T-helper 2 cell treated with Interferon-gamma antibody and Interleukin-4, amounts not matched to agents 100 ng/mL and 5 ng/mL, for 36 hours (primary cell): ENCODE measurements around the gene MYLK4. TPM values are rescaled to one million over a fixed set of nuclear protein-coding genes. Genes with fewer than 3 reads are reported as not detected.

Source experiments
- intact Hi-C: fragments of 100-400 bp; cut with micrococcal nuclease; formaldehyde crosslinking; loops from one replicate; pipeline ENCODE4 v1.15.1; 2023
- total RNA-seq: library from RNA; stranded (reverse); gene quantifications from 2 replicates; pipeline ENCODE4 v1.2.3, GENCODE V29; 2022

Gene MYLK4
- total RNA-seq, 1 donor from 2014 or later = 0.30 TPM

DNA sequence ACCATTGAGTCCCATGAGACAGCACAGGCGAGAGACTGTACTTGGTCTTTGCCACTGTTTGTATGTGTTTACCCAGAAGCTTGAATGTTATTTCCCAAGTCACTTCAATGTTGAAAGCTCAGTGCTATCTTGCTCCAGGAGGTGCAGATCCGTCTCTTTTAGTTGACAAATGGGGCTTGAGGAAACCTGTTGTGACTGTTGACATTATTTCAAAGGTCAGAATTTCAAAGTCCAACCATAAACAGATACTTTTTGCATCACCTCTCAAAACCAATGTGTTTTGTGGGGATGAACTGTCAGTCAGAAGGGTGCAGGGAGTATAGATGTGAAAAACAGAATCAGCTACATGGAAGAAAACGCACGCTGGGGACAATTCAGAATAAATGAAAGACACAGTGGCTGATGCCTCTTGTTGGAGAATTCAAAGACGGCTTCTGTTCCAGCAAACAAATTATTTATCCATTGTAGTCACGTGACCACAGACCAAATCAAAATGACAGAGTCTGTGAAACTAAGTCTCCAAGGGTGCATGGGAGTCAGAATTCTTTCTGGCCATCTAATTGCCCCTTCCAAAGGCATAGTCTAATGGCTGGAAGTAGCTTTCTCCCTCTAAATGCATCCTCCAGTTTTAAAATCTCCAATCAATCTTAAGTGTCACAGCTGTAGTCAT, 83.7 kb downstream of the MYLK4 start:
- intact Hi-C loops = no loop called here

DNA sequence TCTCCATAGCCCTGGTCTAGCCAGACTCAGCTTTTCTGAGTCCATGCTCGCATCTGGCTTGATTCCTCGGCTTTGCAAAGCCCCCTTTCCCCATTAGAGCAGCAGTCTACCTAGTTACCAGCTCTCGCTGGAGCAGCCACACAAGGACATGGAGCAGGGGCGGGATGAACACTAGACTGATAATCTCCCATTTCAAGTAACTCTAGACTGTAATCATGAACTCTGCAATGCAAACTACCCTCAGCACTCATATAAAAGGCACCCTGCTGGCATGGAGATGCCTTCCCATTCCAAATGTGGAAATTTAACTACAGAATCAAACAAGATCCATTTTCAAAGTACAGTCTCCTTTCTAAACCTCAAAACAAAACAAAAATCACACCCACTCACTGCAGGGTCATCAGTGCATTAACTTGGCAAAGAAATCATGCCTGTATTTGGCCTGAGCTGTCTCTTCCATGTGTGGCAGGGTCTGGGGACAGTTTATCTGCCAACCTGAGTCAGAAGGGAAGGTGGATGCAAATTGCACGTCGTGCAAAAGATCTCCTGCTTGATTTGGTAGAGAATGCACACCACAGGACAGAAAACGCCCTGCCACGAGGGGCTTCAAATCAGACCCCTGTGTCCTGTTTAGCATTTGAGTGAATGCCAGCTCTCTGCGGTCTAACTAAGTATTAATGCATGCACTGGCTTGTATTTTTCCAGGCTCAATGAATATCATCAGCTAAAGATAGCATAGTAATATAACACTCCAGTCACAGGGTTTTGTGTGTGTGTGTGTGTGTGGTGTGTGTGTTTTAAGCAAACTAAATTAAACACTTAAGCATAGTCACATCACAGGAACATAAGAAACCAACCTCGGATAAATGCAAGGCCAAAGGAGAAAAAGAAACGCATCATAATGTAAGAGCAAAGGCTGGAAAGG, 85.3 kb downstream of the MYLK4 start:
- intact Hi-C loops = no loop called here

DNA sequence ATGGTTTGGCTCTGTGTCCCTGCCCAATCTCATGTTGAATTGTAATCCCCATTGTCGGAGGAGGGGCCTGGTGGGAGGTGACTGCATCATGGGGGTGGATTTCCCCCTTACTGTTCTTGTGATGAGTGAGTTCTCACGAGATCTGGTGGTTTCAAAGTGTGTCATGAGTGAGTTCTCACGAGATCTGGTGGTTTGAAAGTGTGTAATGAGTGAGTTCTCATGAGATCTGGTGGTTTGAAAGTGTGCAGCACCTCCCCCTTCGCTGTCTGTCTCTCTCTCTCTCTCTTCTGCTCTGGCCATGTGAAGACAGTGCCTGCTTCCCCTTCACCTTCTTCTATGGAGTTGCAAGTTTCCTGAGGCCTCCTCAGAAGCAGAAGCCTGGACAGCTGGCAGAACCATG, 87.6 kb downstream of the MYLK4 start:
- intact Hi-C loops = no loop called here

DNA sequence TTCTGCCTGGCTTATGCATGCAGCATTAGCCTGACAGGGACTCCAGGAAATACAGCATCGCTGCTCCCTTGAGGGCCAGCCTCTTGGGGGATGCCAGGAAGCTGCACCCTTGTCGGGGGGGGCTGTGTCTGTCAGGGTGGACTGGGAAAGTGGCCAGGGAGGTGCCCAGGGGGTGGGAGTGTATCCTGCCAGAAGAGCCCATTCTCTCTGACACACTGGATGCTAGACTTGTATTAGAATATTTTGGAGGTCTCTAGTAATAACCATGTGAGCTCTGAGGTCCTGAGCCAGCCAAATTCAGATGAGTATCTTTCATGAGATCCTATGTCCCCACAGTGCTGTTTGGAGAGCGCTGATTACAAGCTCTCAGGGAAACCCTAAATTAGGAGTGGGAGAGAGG, 89.1 kb downstream of the MYLK4 start:
- intact Hi-C loops = no loop called here

DNA sequence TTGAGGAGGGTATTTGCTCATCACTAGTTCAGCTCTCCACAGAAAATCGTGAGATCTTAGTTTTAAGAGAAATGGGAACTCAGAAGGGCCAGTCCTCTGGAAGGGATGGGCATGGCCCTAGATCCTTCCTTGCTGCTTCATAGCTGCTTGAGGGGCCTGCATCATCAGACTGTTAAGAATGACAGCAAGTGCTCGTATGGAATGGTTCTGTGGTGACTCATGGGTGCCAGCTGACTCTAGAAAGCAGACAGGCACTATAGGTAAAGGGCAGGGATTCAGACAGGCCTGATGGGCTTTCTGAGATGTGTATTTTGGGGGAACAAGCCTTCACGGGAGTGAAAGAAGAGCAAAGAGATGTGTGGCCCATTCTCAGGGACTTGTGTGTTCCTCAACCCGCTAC, 90.8 kb downstream of the MYLK4 start:
- intact Hi-C loops = no loop called here

DNA sequence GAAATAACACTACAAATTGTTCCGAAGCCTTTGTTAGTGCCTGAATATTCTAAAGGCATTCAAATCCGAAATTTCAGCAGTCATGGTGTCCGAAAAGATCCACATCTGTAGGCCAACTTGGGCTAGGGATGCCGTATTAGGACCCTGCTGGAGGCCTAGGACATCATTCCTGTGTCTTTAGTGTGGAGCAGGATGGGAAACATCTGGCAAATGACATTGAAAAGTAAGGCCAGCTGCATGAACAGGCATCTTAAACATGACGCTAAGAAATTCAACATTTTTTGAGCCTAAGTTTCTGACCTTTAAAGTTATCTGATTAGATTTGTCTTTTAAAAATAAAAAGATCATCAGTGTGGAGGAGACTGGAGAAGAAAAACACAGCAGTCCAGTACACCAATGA, 91.3 kb downstream of the MYLK4 start:
- intact Hi-C loops = no loop called here

DNA sequence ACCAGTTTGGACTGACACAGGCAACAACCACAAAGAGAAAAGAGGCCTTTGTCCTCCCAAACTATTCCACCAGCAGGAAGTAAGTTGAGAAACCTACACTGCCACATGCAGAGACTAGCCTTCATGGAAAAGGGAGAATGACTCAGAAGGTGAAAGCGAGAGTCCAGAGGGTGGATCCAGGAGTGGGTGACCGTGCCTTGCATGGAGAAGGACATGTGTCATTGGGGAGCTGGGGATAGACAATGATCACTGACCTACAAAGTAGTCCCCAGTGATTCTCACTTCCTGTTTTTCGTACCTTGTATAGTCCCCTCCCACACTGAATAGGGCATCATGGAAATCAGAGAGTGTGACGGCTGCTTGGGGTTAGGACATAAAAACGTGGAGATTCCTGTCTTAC, 91.9 kb downstream of the MYLK4 start:
- intact Hi-C loops = no loop called here

DNA sequence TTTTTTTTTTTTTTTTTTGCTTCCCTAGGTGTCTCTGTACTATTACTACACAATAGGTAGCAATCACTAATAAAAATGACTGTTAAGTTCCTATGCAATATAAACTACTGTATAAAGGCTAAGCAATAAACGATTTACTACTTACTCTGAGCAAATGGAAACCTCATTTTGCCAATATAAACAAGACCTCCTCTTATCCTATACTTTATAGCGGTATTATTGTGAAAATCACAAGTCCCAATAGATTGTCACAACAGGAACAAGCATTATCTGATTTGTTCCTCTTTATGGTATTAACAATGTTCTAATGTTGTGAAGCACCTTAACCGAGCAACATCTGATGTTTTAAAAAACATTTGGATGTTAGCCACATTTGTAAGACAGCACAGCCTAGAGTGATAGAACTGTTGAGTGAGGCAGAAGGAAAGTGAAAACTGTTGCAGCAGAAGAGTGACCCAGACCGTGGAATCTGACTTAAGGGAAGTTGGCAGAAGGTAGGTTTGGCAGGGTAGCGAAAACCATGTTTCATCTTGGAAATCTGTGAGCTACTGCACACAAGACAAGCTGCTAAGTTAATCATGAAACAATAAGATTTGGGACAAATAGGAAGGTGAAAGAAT, 94.2 kb downstream of the MYLK4 start:
- intact Hi-C loops = no loop called here

DNA sequence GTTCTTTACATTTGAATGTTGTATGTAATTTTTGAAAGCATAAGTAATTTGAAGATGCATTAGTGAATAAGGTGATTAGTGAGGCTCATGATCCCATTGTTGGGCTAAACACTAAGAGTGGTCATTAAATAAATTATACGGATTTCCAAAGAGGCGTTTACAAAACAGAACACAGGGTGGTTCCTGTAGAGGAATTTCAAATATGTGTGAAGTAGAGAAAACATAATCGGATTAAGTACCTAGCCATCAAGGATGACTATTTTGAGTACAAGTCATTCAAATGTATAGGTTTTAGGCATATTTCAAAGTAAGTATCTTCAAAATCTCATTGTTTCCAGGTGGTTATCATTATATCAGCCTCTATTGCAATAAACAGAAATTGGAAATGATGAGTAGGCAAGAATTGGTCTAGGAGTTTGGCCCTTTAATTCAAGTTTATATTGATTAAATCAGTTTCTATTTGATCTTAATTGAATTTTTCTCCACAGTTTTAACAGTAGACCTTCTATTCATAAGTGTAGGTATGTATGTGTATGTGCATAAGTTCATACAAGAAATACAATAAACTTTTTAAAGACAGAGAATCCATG, 94.8 kb downstream of the MYLK4 start:
- intact Hi-C loops = no loop called here

DNA sequence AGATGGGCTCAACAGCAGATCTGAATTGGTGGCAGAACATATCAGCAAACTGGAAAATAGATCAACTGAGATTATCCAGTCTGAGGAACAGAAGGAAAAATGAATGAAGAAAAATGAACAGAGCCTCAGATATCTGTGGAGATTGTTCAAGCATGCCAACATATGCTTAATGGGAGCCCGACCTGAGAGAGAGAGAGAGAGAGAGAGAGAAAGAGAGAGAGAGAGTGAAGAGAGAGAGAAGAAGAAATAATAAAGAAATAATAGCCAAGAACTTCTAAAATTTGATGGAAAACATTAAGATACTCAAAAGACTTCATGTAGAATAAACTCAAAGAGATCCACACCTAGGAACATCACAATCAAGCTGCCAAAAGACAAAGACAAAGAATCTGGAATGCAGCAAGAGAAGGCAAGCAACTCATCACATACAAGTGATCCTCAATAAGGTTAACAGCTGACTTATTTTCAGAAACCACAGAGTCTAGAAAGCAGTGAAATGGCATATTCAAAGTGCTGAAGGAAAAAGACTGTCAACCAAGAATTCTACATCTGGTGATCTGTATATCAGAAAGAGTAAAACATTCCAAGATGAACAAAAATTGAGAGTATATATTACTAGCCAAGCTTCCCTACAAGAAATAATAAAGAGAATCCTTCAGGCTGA, 97.2 kb downstream of the MYLK4 start:
- intact Hi-C loops = no loop called here

DNA sequence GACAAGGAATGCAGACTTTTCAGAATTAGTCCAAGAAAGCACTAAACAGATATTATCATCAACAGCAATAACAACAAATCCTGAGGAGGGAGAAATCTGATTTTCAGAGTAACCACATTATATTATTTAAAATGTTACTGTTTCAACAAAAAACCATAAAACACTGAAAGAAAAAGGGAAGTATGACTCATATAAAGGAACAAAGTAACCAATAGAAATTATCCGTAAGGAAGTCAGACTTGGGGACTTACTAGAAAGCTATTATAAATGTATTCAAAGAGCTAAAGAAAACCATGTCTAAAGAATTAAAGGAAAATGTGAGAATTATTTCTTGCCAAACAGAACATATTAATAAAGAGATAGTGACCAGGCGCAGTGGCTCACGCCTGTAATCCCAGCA, 98.1 kb downstream of the MYLK4 start:
- intact Hi-C loops = no loop called here

DNA sequence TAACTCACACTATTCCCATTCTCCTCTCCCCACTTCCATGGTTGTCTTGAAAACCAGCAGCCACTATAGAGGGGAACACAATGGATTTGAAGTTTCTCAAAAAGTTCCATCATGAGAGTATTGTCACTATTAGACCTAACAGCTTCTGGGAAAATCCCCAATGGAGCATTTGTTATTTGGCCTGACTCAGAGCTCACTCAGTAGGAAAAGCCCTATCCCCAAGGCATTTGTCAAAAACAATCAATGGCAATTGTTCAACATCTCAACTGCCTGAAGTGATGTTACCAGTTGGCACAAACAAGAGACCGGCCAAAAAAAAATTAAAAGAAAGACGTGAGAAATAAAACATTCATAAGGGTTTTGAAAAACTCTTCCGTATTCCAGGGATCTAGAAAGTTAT, 98.8 kb downstream of the MYLK4 start:
- intact Hi-C loops = no loop called here

DNA sequence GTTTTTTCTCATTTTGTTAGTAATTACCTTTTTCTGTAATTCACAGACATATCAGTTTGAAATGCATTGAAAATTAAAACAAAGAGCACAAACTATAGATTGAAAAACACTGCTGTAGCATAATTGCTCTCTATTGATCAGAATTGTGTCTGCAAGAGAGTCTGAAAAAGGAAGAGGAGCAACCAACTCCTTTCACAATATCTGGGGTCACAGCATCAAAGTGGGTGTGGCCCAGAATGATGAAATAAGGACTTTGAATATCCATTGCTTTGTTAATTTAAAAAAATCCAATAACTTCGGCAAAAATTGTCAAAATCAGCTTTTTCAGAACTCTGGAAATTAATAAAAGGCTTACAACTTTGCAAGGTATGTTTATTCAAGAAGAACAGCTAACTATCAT, 99.2 kb downstream of the MYLK4 start:
- intact Hi-C loops = no loop called here

DNA sequence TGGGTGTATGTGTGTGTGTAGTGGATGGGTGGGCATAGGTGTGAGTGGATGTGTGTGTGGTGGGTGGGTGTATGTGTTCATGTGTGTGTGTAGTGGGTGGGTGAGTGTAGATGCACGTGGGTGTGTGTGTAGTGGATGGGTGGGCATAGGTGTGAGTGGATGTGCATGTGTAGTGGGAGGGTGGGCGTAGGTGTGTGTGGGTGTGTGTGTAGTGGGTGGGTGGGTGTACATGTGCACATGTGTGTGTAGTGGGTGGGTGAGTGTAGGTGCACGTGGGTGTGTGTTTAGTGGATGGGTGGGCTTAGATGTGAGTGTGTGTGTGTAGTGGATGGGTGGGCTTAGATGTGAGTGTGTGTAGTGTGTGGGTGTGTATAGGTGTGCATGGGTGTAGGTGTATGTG, 104.4 kb downstream of the MYLK4 start:
- intact Hi-C loops = no loop called here

DNA sequence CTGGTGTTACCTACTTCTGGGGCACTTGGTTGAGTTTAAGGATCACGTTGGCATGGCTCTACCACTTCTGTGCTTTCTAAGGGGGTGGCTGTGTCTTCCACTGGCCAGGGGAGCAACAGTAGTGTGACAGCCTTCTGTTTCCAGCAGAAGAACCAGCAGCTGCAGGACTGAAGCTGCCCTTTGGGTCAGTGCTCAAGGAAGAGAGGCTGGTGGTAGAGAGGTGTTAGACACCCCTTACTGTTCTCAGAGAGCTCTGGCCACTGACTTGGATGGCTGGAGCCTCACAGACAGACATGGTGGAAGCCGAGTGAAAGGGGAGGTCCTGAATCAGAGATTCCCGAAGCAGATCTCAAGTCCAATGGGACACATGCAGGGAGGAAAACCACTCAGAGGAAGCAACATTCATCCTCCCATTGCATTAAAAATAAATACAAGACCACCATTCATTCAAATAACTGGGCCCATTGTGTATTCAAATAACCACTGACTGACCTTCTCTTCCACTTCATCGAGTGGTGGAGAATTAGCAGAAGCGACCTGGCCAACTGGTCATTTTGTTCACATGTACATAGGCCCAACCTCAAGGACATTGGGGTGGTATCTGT, 106.7 kb downstream of the MYLK4 start:
- intact Hi-C loops = no loop called here

DNA sequence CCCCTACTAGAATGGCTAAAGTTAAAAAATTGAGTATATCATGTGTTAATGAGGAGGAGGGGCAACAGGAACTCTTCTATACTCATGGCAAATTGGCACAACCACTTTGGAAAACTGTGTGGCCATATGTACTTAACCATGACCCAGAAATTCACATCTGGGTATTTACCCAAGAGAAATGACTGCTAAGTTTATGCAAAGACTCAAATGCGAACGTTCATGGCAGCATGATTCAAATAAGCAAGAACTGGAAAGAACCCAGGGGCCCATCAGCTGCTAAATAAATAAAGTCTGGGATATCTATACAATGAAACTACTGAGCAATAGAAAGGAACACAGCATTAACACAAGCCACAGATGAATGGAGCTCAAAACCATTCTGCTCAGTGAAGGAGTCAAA, 107.6 kb downstream of the MYLK4 start:
- intact Hi-C loops = no loop called here

DNA sequence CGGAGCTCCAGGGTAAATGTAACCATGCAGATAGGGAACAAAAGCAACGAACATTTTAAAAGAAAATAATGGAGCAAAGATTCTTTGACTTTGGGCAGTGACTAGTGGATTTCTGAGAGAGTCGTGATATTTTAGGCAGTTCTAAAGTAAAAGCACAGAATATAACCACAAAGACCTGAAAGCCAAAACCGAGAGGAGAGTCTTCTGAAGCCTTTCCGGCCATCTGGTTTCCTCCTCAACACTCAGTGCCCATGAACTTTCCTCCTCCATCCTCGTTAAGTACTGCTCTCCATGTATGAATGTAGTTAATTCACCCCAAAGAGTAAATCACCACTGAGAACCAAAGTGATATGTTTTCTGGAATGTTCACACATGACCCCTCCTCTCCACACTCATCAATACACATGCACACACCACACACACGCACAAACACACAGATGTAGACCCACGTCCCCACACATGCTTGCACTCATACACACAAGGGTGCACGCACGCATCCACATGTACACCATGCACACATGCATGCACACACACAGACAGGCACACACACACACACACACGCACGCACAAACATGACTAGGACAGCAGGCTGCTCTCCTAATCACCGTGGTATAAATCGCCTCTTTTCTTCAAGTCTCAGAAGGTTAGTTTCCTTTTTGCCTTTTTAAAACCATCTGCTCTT, 109.5 kb downstream of the MYLK4 start:
- intact Hi-C loops = no loop called here

DNA sequence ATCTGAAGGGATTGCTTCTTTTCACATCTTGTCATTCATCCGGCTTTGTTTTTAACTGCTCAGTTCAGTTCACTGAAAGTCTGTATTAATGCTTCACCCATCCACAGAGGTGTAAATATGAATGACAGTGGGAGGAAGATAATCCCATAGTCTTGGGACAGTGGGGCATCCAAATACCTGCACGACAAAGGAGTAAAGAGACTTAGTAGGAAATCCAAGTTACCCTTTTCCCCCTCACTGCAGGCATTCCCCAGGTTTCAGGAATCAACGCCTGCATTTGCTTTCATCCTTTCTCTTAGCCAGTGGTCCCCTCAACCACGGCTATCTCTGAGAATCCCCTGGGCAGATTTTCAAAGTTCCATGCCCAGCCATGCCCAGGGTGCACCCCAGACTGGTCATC, 110.2 kb downstream of the MYLK4 start:
- intact Hi-C loops = no loop called here

DNA sequence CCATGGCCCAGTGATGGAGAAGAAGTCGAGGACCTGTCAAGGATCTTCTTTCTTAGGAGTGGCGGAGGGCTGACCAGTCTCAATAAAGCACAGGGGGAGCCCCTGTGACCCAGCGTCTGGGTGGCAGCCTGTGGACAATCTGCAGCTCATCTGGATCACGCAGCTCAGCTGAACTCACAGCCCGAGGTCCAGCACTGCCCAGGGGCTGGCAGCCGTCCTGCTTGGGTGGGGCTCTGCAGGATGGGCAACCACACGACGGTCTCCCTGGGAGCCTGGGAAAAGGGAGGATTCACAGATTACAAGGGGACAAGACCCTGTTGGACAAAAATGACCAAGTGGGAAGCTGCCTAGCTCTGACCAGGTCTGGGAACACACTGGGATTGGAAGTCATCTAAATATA, 110.8 kb downstream of the MYLK4 start:
- intact Hi-C loops = loop anchor here (10.0 kb wide), 1 partner anchor 395 kb away; the partner anchor contains the start of gene GMDS

DNA sequence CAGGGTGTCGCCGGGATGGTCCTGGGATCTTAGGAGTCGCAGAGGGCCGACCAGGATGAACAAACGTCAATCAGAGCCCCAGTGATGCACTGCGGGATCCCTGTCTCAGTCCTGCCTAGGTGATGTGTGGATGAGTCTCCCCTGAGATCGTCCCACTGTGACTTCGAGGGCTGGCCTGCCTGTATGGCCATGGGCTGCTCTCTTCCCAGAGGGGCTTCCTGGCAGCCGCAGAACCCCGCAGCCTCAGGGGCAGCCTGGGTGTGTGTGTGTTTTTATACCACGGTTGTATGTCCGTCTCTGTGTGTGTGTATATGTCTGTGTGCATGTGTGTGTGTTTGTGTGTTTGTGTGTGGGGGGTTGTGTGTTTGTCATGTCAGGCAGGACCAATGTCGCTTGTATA, 111.6 kb downstream of the MYLK4 start:
- intact Hi-C loops = loop anchor here (10.0 kb wide), 1 partner anchor 394 kb away; the partner anchor contains the start of gene GMDS
